PC-3 (cell line): Measurements from ENCODE around the gene RPRD1A. TPM values are rescaled to one million over a fixed set of nuclear protein-coding genes. Genes with fewer than 3 reads are reported as not detected.

Source experiments
- ATAC-seq: fragments of 200-7000 bp; cut with Tn5 transposase; 2 replicates; pipeline ENCODE4 v1.9.1; 2020; ENCODE audit warnings: mild to moderate bottlenecking, moderate library complexity
- BruUV-seq: library from RNA; stranded (reverse); fragments of 400-500 nt; replicated peaks from 2 replicates; lab custom pipeline; 2021; lab: Mats Ljungman, UMichigan
- CTCF ChIA-PET: fragments of 300-600 bp; sonication (Branson Sonifier 250); formaldehyde crosslinking; loops from one replicate; lab custom pipeline; 2022; ENCODE audit warnings: antibody characterized with exemption; lab: Charles Lee
- POLR2A ChIA-PET: fragments of 300-600 bp; sonication (Branson Sonifier 250); formaldehyde crosslinking; loops from one replicate; lab custom pipeline; 2022; ENCODE audit warnings: antibody characterized with exemption; ENCODE audit not compliant: unreplicated experiment; lab: Charles Lee
- DNase-seq: peaks from one replicate; pipeline ENCODE4 v3.0.0-alpha.2; 2015
- H2AFZ ChIP-seq: fragments of 300-600 bp; sonication (generic); 2 replicates; pipeline ENCODE4 v1.6.0; 2016; ENCODE audit warnings: antibody characterized with exemption, low read length
- H3F3A ChIP-seq: fragments of 300-600 bp; sonication (generic); one replicate; pipeline ENCODE4 v1.6.0; 2017; ENCODE audit warnings: antibody characterized with exemption, low read length, control low read depth, mild to moderate bottlenecking; ENCODE audit not compliant: unreplicated experiment
- H3K27ac ChIP-seq: fragments of 300-600 bp; sonication (generic); 2 replicates; pipeline ENCODE4 v1.5.1; 2016; ENCODE audit warnings: mild to moderate bottlenecking, low read length
- H3K27me3 ChIP-seq: fragments of 300-600 bp; sonication (generic); 2 replicates; pipeline ENCODE4 v1.6.1; 2016; ENCODE audit warnings: low read length, mixed read lengths
- H3K36me3 ChIP-seq: fragments of 300-600 bp; sonication (generic); 2 replicates; pipeline ENCODE4 v1.6.1; 2016; ENCODE audit warnings: low read depth, mixed run types, low read length, mixed read lengths
- H3K4me1 ChIP-seq: fragments of 300-600 bp; sonication (generic); 2 replicates; pipeline ENCODE4 v1.5.1; 2016; ENCODE audit warnings: low read length; ENCODE audit not compliant: insufficient read depth
- H3K4me2 ChIP-seq: fragments of 300-600 bp; sonication (generic); 2 replicates; pipeline ENCODE4 v1.6.0; 2016; ENCODE audit warnings: low read length
- H3K4me3 ChIP-seq: fragments of 300-600 bp; sonication (generic); 2 replicates; pipeline ENCODE4 v1.5.1; 2016; ENCODE audit warnings: mild to moderate bottlenecking, low read length, mixed read lengths
- H3K79me2 ChIP-seq: fragments of 300-600 bp; sonication (generic); 2 replicates; pipeline ENCODE4 v1.6.1; 2017; ENCODE audit warnings: low read length, mixed read lengths
- H3K9ac ChIP-seq: fragments of 300-600 bp; sonication (generic); 2 replicates; pipeline ENCODE4 v1.6.0; 2016; ENCODE audit warnings: mild to moderate bottlenecking, low read length
- H3K9me2 ChIP-seq: fragments of 300-600 bp; sonication (generic); replicated peaks from 2 replicates; pipeline ENCODE4 v1.6.1; 2016; ENCODE audit warnings: mixed run types, low read length, mixed read lengths
- H3K9me3 ChIP-seq: fragments of 300-600 bp; sonication (generic); 2 replicates; pipeline ENCODE4 v1.6.1; 2016; ENCODE audit warnings: low read length, mixed read lengths
- H4K20me1 ChIP-seq: fragments of 300-600 bp; sonication (generic); 2 replicates; pipeline ENCODE4 v1.6.1; 2016; ENCODE audit warnings: low read length, mixed read lengths
- CTCF ChIP-seq: fragments of 300-600 bp; sonication (generic); conservative IDR thresholded peaks from 2 replicates; pipeline ENCODE4 v1.5.1; 2017; ENCODE audit warnings: antibody characterized with exemption, low read depth, mild to moderate bottlenecking, low read length
- EZH2 ChIP-seq: fragments of 300-600 bp; sonication (generic); IDR thresholded peaks from one replicate; pipeline ENCODE4 v1.6.1; 2017; ENCODE audit warnings: antibody characterized with exemption, mild to moderate bottlenecking, low read length; ENCODE audit not compliant: unreplicated experiment
- EZH2phosphoT487 ChIP-seq: fragments of 300-600 bp; sonication (generic); IDR thresholded peaks from 2 replicates; pipeline ENCODE4 v1.6.1; 2018; ENCODE audit warnings: mild to moderate bottlenecking, antibody characterized with exemption, low read length, borderline replicate concordance
- intact Hi-C: fragments of 100-400 bp; cut with micrococcal nuclease; formaldehyde crosslinking; loops from 2 replicates; pipeline ENCODE4 v1.9.0; 2023
- total RNA-seq: library from RNA; depleted of rRNA; stranded (reverse); fragments of >200 nt; gene quantifications from 2 replicates; pipeline ENCODE4 v1.2.3, GENCODE V29; 2014

RPRD1A gene
- total RNA-seq, 1 experiment from 2014 or later: 42.2 TPM

GRCh38 chr18:36031903-36032302, 35.5 kb downstream of the RPRD1A start:
- 0 out of 2 replicates have a peak, but pooled peaks cover 3% of the 10 kb centered on the region for H4K20me1 ChIP-seq
- no peaks in the 10 kb centered on the region for H3F3A ChIP-seq
- TF ChIP-seq EZH2 (no peak), CTCF (no peak), EZH2phosphoT487 (no peak)
- H3K4me2 ChIP-seq: no peak overlapping the region
- H2AFZ ChIP-seq: no peak overlapping the region
- no peaks in the 10 kb centered on the region for H3K4me1 ChIP-seq
- POLR2A ChIA-PET: no interaction called here
- H3K9ac ChIP-seq: no peak overlapping the region
- peaks cover 10% of the 10 kb centered on the region; the same call in 1 of the 2 replicates for H3K79me2 ChIP-seq
- H3K9me3 ChIP-seq: no peaks in the 10 kb centered on the region
- no peaks in the 10 kb centered on the region for H3K9me2 ChIP-seq
- no peaks in the 10 kb centered on the region for H3K27me3 ChIP-seq
- CTCF ChIA-PET: no interaction called here
- H3K27ac ChIP-seq: no peak overlapping the region
- intact Hi-C loops: no loop called here
- DNase-seq (no peak), ATAC-seq (no peak)
- no peak overlapping the region for H3K4me3 ChIP-seq
- H3K36me3 ChIP-seq: no peaks in the 10 kb centered on the region
- no TSS peak for BruUV-seq

GRCh38 chr18:36031407-36031806, 36.0 kb downstream of the RPRD1A start:
- H4K20me1 ChIP-seq: 0 out of 2 replicates have a peak, but pooled peaks cover 3% of the 10 kb centered on the region
- H3K4me3 ChIP-seq: no peak overlapping the region
- no peaks in the 10 kb centered on the region for H3K9me3 ChIP-seq
- no peak for ATAC-seq
- intact Hi-C loops: no loop called here
- no peaks in the 10 kb centered on the region for H3K36me3 ChIP-seq
- no peak overlapping the region for H3K4me2 ChIP-seq
- POLR2A ChIA-PET: no interaction called here
- no peak overlapping the region for H2AFZ ChIP-seq
- no peaks in the 10 kb centered on the region for H3K27me3 ChIP-seq
- no peak for DNase-seq
- H3K27ac ChIP-seq: no peak overlapping the region
- H3K9ac ChIP-seq: no peak overlapping the region
- CTCF ChIA-PET: no interaction called here
- H3F3A ChIP-seq: no peaks in the 10 kb centered on the region
- no TSS peak for BruUV-seq
- H3K9me2 ChIP-seq: no peaks in the 10 kb centered on the region
- no peak for TF ChIP-seq CTCF
- no peak for TF ChIP-seq EZH2
- no peak for TF ChIP-seq EZH2phosphoT487
- peaks cover 10% of the 10 kb centered on the region; the same call in 1 of the 2 replicates for H3K79me2 ChIP-seq
- H3K4me1 ChIP-seq: no peaks in the 10 kb centered on the region

GRCh38 chr18:36028859-36029258, 38.5 kb downstream of the RPRD1A start:
- H3K27ac ChIP-seq: no peak overlapping the region
- BruUV-seq: no TSS peak
- ATAC-seq: no peak
- TF ChIP-seq EZH2 (no peak), EZH2phosphoT487 (no peak), CTCF (no peak)
- no peak overlapping the region for H2AFZ ChIP-seq
- H3K27me3 ChIP-seq: no peaks in the 10 kb centered on the region
- H3K4me1 ChIP-seq: no peaks in the 10 kb centered on the region
- H4K20me1 ChIP-seq: no peaks in the 10 kb centered on the region
- no peaks in the 10 kb centered on the region for H3F3A ChIP-seq
- no peak overlapping the region for H3K4me2 ChIP-seq
- CTCF ChIA-PET: interaction anchor here (0.5 kb wide), 1 partner anchor 11 kb away, joined by 5 read pairs; no protein-coding TSS in a partner anchor
- H3K9me2 ChIP-seq: no peaks in the 10 kb centered on the region
- no peak for DNase-seq
- intact Hi-C loops: no loop called here
- POLR2A ChIA-PET: no interaction called here
- no peak overlapping the region for H3K9ac ChIP-seq
- no peak overlapping the region for H3K4me3 ChIP-seq
- H3K36me3 ChIP-seq: no peaks in the 10 kb centered on the region
- H3K79me2 ChIP-seq: no peaks in the 10 kb centered on the region
- no peaks in the 10 kb centered on the region for H3K9me3 ChIP-seq
